Measurements from ENCODE around the gene ARHGAP15.

GRCh38 chr2:143588746-143589145 is 459.5 kb downstream of the ARHGAP15 start:
- TF ChIP-seq EGR1 (IDR thresholded peaks at IDR 0.05) (no peak), EP300 (IDR thresholded peaks at IDR 0.05; ENCODE audit: borderline replicate concordance) (no peak), ZBTB7A (IDR thresholded peaks at IDR 0.05; ENCODE audit: low read depth) (no peak), REST (IDR thresholded peaks at IDR 0.05; ENCODE audit: low read depth) (no peak), CREB1 (IDR thresholded peaks at IDR 0.05; ENCODE audit: low read depth) (no peak)

Measured in Ishikawa (cell line).